BE2C (cell line): Measurements from ENCODE around the gene FAM234B.

Source experiments
- DNase-seq: peaks from one replicate; pipeline ENCODE4 v3.0.0-alpha.2; 2020
- H3K27me3 ChIP-seq: fragments of 250-450 bp; sonication (Bioruptor Pico); 2 replicates; pipeline ENCODE4 v1.5.1; 2020; ENCODE audit warnings: mild to moderate bottlenecking
- H3K36me3 ChIP-seq: fragments of 250-450 bp; sonication (Bioruptor Pico); 2 replicates; pipeline ENCODE4 v1.5.1; 2020; ENCODE audit warnings: mild to moderate bottlenecking
- H3K4me1 ChIP-seq: fragments of 250-450 bp; sonication (Bioruptor Pico); 2 replicates; pipeline ENCODE4 v1.5.1; 2020
- H3K4me3 ChIP-seq: 2 replicates; pipeline ENCODE4 v1.5.1; 2011; ENCODE audit warnings: low read depth, low read length
- H3K9me3 ChIP-seq: fragments of 250-450 bp; sonication (Bioruptor Pico); 2 replicates; pipeline ENCODE4 v1.5.1; 2020
- CTCF ChIP-seq: IDR thresholded peaks from 2 replicates; pipeline ENCODE4 v1.5.1; 2012; ENCODE audit warnings: mild to moderate bottlenecking, low read depth, low read length

FAM234B gene

GRCh38 chr12:13008741-13009380, 35.3 kb upstream of the FAM234B start:
- no peaks in the 10 kb centered on the region for H3K4me1 ChIP-seq
- H3K36me3 ChIP-seq = no peaks in the 10 kb centered on the region
- DNase-seq = no peak
- TF ChIP-seq CTCF = no peak
- H3K9me3 ChIP-seq = no peaks in the 10 kb centered on the region
- H3K4me3 ChIP-seq = no peak overlapping the region
- H3K27me3 ChIP-seq = peaks cover 14% of the 10 kb centered on the region

- Histone ChIP-seq H3K36me3 (no peaks in the 10 kb centered on the region), H3K4me1 (no peaks in the 10 kb centered on the region), H3K27me3 (peaks cover 33% of the 10 kb centered on the region), H3K9me3 (no peaks in the 10 kb centered on the region), H3K4me3 (no peak overlapping the region)
- no peak for DNase-seq
- no peak for TF ChIP-seq CTCF
Observed at GRCh38 chr12:13011098-13011497, 33.1 kb upstream of the FAM234B start.

GRCh38 chr12:13022851-13023271, 21.3 kb upstream of the FAM234B start:
- H3K4me3 ChIP-seq = no peak overlapping the region
- peaks cover 25% of the 10 kb centered on the region for H3K27me3 ChIP-seq
- no peak for DNase-seq
- TF ChIP-seq CTCF = no peak
- no peaks in the 10 kb centered on the region for H3K4me1 ChIP-seq
- no peaks in the 10 kb centered on the region for H3K36me3 ChIP-seq
- H3K9me3 ChIP-seq = no peaks in the 10 kb centered on the region

- peaks cover 26% of the 10 kb centered on the region for H3K27me3 ChIP-seq
- no peak overlapping the region for H3K4me3 ChIP-seq
- H3K9me3 ChIP-seq = no peaks in the 10 kb centered on the region
- no peaks in the 10 kb centered on the region for H3K36me3 ChIP-seq
- DNase-seq = peak; percentile 14
- peak; percentile 50 for TF ChIP-seq CTCF
- no peaks in the 10 kb centered on the region for H3K4me1 ChIP-seq
Observed at GRCh38 chr12:13023811-13024530, 20.2 kb upstream of the FAM234B start.

GRCh38 chr12:13024531-13024916, 19.7 kb upstream of the FAM234B start:
- Histone ChIP-seq H3K36me3 (no peaks in the 10 kb centered on the region), H3K4me3 (no peak overlapping the region), H3K27me3 (peaks cover 25% of the 10 kb centered on the region), H3K9me3 (no peaks in the 10 kb centered on the region), H3K4me1 (no peaks in the 10 kb centered on the region)
- TF ChIP-seq CTCF = no peak
- DNase-seq = no peak

GRCh38 chr12:13026286-13026685, 17.9 kb upstream of the FAM234B start:
- H3K4me3 ChIP-seq = no peak overlapping the region
- H3K9me3 ChIP-seq = no peaks in the 10 kb centered on the region
- TF ChIP-seq CTCF = no peak
- no peak for DNase-seq
- H3K27me3 ChIP-seq = peaks cover 29% of the 10 kb centered on the region
- H3K36me3 ChIP-seq = no peaks in the 10 kb centered on the region
- no peaks in the 10 kb centered on the region for H3K4me1 ChIP-seq
